Thyroid gland (tissue), 4 donors: ENCODE data around the gene PLXNA4.

ENCODE experiments used
- POLR2A ChIP-seq, 2 donors: fragments of 450-650 bp; IDR thresholded peaks; one replicate each; pipeline ENCODE4 v1.6.1; 2017; ENCODE audit warnings: antibody characterized with exemption in 2 of 2, mild to moderate bottlenecking in 2 of 2, moderate library complexity in 1 of 2
- TF ChIP-seq, protein P1 (sequence below), 6 experiments: fragments of 200-600 bp in 3 of 6; fragments of 450-650 bp in 3 of 6; sonication (generic) in 3 of 6; IDR thresholded peaks; one replicate each; pipeline ENCODE4 v1.5.1; 2016 to 2019; ENCODE audit warnings: antibody characterized with exemption in 6 of 6, mild to moderate bottlenecking in 2 of 6, inconsistent platforms in 1 of 6, moderate library complexity in 1 of 6

DNA sequence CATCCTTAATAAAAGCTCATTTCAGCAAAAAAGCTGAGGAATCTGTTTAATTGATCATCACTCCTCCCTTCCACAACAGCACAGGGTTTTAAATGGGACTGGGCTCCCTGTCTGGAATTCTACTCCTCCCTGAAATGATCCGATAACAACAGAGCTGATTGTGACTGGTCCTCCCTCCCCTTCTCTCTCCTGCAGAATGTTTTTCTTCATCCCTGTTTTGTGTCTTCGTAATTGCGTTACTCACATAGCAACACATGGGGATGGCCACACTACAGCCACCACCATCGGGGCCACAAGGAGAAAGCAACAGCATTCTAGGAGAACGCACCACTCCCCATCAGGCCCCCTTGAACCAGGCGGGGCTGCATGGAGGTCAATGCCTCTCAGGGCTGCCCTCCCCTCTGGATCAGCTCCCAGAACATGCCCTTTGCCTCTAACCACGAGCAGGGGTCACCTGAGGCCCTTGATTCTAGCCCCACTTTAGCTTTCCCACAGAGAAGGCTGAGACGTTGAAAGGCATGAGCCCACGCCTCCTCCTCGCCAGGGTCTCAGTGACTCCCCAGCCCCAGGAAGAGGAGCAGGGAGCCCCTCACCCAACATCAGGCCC, 152.6 kb downstream of the PLXNA4 start:
- TF ChIP-seq, protein P1, sequence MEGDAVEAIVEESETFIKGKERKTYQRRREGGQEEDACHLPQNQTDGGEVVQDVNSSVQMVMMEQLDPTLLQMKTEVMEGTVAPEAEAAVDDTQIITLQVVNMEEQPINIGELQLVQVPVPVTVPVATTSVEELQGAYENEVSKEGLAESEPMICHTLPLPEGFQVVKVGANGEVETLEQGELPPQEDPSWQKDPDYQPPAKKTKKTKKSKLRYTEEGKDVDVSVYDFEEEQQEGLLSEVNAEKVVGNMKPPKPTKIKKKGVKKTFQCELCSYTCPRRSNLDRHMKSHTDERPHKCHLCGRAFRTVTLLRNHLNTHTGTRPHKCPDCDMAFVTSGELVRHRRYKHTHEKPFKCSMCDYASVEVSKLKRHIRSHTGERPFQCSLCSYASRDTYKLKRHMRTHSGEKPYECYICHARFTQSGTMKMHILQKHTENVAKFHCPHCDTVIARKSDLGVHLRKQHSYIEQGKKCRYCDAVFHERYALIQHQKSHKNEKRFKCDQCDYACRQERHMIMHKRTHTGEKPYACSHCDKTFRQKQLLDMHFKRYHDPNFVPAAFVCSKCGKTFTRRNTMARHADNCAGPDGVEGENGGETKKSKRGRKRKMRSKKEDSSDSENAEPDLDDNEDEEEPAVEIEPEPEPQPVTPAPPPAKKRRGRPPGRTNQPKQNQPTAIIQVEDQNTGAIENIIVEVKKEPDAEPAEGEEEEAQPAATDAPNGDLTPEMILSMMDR (IDR thresholded peaks at IDR 0.05): no peak
- TF ChIP-seq POLR2A (IDR thresholded peaks at IDR 0.05): no peak
